Stimulated activated CD8-positive, alpha-beta memory T cell treated with anti-CD3 and anti-CD28 coated beads, Interleukin-15, amount 100 ng/mL, for 1 hour (primary cell): Measurements from ENCODE around the gene COL24A1.

Experiments used
- DNase-seq: peaks from one replicate; pipeline ENCODE4 v3.0.0-alpha.2; 2020; ENCODE audit warnings: low read depth

COL24A1 gene

GRCh38 chr1:86156566-86157455 lies at the start of gene COL24A1:
Gene COL24A1 (minus strand): TSS chr1:86156772. CDS start chr1:86156396, 376 bp downstream.
- no peak for DNase-seq

- no peak for DNase-seq
These were observed 49.2 kb upstream of the COL24A1 start for GRCh38 chr1:86205741-86206140.

GRCh38 chr1:86202552-86203340 lies 46.2 kb upstream of the COL24A1 start:
- DNase-seq = no peak

GRCh38 chr1:86201311-86201710 lies 44.7 kb upstream of the COL24A1 start:
- DNase-seq = no peak

- DNase-seq = no peak
These were observed 44.3 kb upstream of the COL24A1 start for GRCh38 chr1:86200901-86201300.

- DNase-seq = no peak
These were observed 40.8 kb upstream of the COL24A1 start for GRCh38 chr1:86197206-86197855.

- DNase-seq = no peak
These were observed 38.7 kb upstream of the COL24A1 start for GRCh38 chr1:86195281-86195680.

GRCh38 chr1:86194491-86195034 lies 38.0 kb upstream of the COL24A1 start:
- DNase-seq = no peak

- DNase-seq = no peak
These were observed 35.8 kb upstream of the COL24A1 start for GRCh38 chr1:86192417-86192816.

- DNase-seq = no peak
These were observed 35.4 kb upstream of the COL24A1 start for GRCh38 chr1:86191958-86192357.

- DNase-seq = no peak
These were observed 34.3 kb upstream of the COL24A1 start for GRCh38 chr1:86190873-86191272.

- no peak for DNase-seq
These were observed 27.9 kb upstream of the COL24A1 start for GRCh38 chr1:86184426-86184825.

GRCh38 chr1:86183810-86184209 lies 27.2 kb upstream of the COL24A1 start:
- DNase-seq = no peak

GRCh38 chr1:86176226-86176625 lies 19.7 kb upstream of the COL24A1 start:
- DNase-seq = no peak

- no peak for DNase-seq
These were observed 19.2 kb upstream of the COL24A1 start for GRCh38 chr1:86175756-86176155.

- DNase-seq = no peak
These were observed 13.1 kb upstream of the COL24A1 start for GRCh38 chr1:86169625-86170024.

- no peak for DNase-seq
These were observed 3.2 kb upstream of the COL24A1 start for GRCh38 chr1:86159800-86160199.

- no peak for DNase-seq
These were observed 586 bp downstream of the COL24A1 start for GRCh38 chr1:86155807-86156565.

- no peak for DNase-seq
These were observed 1.3 kb downstream of the COL24A1 start for GRCh38 chr1:86155051-86155806.

GRCh38 chr1:86154571-86155050 lies 2.0 kb downstream of the COL24A1 start:
- no peak for DNase-seq

GRCh38 chr1:86153836-86154235 lies 2.7 kb downstream of the COL24A1 start:
- DNase-seq = no peak
